PC-9 (cell line): ENCODE data around the gene LRRC19. TPM values are rescaled to one million over a fixed set of nuclear protein-coding genes. Genes with fewer than 3 reads are reported as not detected.

Experiments used
- BruUV-seq: library from RNA; stranded (reverse); fragments of 400-500 nt; replicated peaks from 2 replicates; lab custom pipeline; 2021; lab: Mats Ljungman, UMichigan
- CTCF ChIA-PET: fragments of 300-600 bp; sonication (Branson Sonifier 250); formaldehyde crosslinking; loops from one replicate; lab custom pipeline; 2022; ENCODE audit warnings: antibody characterized with exemption; lab: Charles Lee
- POLR2A ChIA-PET: fragments of 300-600 bp; sonication (Branson Sonifier 250); formaldehyde crosslinking; loops from one replicate; lab custom pipeline; 2022; ENCODE audit warnings: antibody characterized with exemption; ENCODE audit not compliant: unreplicated experiment; lab: Charles Lee
- DNase-seq, 2 experiments: peaks; one replicate each; pipeline versions ENCODE4 v3.0.0 to v3.0.0-alpha.2; 2015 to 2022; ENCODE audit warnings: mixed read lengths in 1 of 2
- H2AFZ ChIP-seq: fragments of 200-600 bp; sonication (generic); 2 replicates; pipeline ENCODE4 v1.8.1; 2017; ENCODE audit warnings: antibody characterized with exemption
- H3F3A ChIP-seq: fragments of 200-600 bp; sonication (generic); 2 replicates; pipeline ENCODE4 v1.8.1; 2017; ENCODE audit warnings: antibody characterized with exemption, mild to moderate bottlenecking, low read depth; ENCODE audit not compliant: insufficient read depth
- H3K27ac ChIP-seq: fragments of 200-600 bp; sonication (generic); 2 replicates; pipeline ENCODE4 v1.6.1; 2016; ENCODE audit warnings: mixed run types
- H3K27me3 ChIP-seq: fragments of 200-600 bp; sonication (generic); 2 replicates; pipeline ENCODE4 v1.6.1; 2016; ENCODE audit warnings: low read depth, mixed run types; ENCODE audit not compliant: insufficient read depth
- H3K36me3 ChIP-seq: fragments of 200-600 bp; sonication (generic); 2 replicates; pipeline ENCODE4 v1.6.1; 2016; ENCODE audit warnings: low read depth, mixed run types
- H3K4me1 ChIP-seq: fragments of 200-600 bp; sonication (generic); replicated peaks from 2 replicates; pipeline ENCODE4 v1.6.1; 2016; ENCODE audit warnings: mixed run types; ENCODE audit not compliant: insufficient read depth
- H3K4me2 ChIP-seq: fragments of 200-600 bp; sonication (generic); 2 replicates; pipeline ENCODE4 v1.6.1; 2017; ENCODE audit warnings: mixed run types
- H3K4me3 ChIP-seq: fragments of 200-600 bp; sonication (generic); 2 replicates; pipeline ENCODE4 v1.6.1; 2016; ENCODE audit warnings: mixed run types
- H3K79me2 ChIP-seq: fragments of 200-600 bp; sonication (generic); 2 replicates; pipeline ENCODE4 v1.6.1; 2017; ENCODE audit warnings: low read depth, mixed run types
- H3K9me2 ChIP-seq: fragments of 200-600 bp; sonication (generic); 2 replicates; pipeline ENCODE4 v1.8.1; 2017; ENCODE audit warnings: mild to moderate bottlenecking; ENCODE audit not compliant: insufficient read depth
- H3K9me3 ChIP-seq: fragments of 200-600 bp; sonication (generic); 2 replicates; pipeline ENCODE4 v1.8.1; 2016; ENCODE audit warnings: low read depth; ENCODE audit not compliant: insufficient read depth
- H4K20me1 ChIP-seq: fragments of 200-600 bp; sonication (generic); 2 replicates; pipeline ENCODE4 v1.8.1; 2017; ENCODE audit not compliant: insufficient read depth
- EZH2 ChIP-seq: fragments of 200-600 bp; sonication (generic); IDR thresholded peaks from 2 replicates; pipeline ENCODE4 v1.8.0; 2017; ENCODE audit warnings: antibody characterized with exemption, low read depth
- intact Hi-C: fragments of 100-400 bp; cut with micrococcal nuclease; formaldehyde crosslinking; loops from one replicate; pipeline ENCODE4 v1.10.0; 2022; ENCODE audit not compliant: unreplicated experiment
- total RNA-seq: library from RNA; stranded (reverse); gene quantifications from 2 replicates; pipeline ENCODE4 v1.2.3, GENCODE V29; 2021
- TF ChIP-seq, protein P1 (sequence below): fragments of 200-600 bp; sonication (generic); conservative IDR thresholded peaks from 2 replicates; pipeline ENCODE4 v1.6.1; 2017; ENCODE audit warnings: mixed run types, antibody characterized with exemption, mild to moderate bottlenecking, moderate library complexity

LRRC19 gene
- total RNA-seq, 1 experiment from 2014 or later = not detected

GRCh38 chr9:26947736-26948135, 57.7 kb downstream of the LRRC19 start:
- Histone ChIP-seq H3K79me2 (peaks cover 45% of the 10 kb centered on the region), H3K36me3 (no peaks in the 10 kb centered on the region), H3K9me2 (no peaks in the 10 kb centered on the region), H3K4me2 (peak overlapping the region; percentile 93), H2AFZ (peak overlapping the region; percentile 87), H3K27me3 (no peaks in the 10 kb centered on the region), H3K27ac (peak overlapping the region; percentile 74), H3F3A (no peaks in the 10 kb centered on the region; the same call in 1 of the 2 replicates), H3K4me3 (peak overlapping the region; percentile 91), H3K9me3 (no peaks in the 10 kb centered on the region), H3K4me1 (peaks cover 9% of the 10 kb centered on the region), H4K20me1 (no peaks in the 10 kb centered on the region)
- TSS peak; percentile 55 for BruUV-seq
- ChIA-PET CTCF (no interaction called here), POLR2A (interaction anchor here (0.6 kb wide), 1 partner anchor 8 kb away, joined by 7 read pairs; the partner anchor contains the start of gene IFT74)
- TF ChIP-seq, protein P1, sequence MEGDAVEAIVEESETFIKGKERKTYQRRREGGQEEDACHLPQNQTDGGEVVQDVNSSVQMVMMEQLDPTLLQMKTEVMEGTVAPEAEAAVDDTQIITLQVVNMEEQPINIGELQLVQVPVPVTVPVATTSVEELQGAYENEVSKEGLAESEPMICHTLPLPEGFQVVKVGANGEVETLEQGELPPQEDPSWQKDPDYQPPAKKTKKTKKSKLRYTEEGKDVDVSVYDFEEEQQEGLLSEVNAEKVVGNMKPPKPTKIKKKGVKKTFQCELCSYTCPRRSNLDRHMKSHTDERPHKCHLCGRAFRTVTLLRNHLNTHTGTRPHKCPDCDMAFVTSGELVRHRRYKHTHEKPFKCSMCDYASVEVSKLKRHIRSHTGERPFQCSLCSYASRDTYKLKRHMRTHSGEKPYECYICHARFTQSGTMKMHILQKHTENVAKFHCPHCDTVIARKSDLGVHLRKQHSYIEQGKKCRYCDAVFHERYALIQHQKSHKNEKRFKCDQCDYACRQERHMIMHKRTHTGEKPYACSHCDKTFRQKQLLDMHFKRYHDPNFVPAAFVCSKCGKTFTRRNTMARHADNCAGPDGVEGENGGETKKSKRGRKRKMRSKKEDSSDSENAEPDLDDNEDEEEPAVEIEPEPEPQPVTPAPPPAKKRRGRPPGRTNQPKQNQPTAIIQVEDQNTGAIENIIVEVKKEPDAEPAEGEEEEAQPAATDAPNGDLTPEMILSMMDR = no peak
- no peak for TF ChIP-seq EZH2
- intact Hi-C loops = loop anchor here (1.0 kb wide), 2 partner anchors 9 to 55 kb away; partner anchors contain the start of genes CAAP1 and IFT74
- no peak for DNase-seq

DNA sequence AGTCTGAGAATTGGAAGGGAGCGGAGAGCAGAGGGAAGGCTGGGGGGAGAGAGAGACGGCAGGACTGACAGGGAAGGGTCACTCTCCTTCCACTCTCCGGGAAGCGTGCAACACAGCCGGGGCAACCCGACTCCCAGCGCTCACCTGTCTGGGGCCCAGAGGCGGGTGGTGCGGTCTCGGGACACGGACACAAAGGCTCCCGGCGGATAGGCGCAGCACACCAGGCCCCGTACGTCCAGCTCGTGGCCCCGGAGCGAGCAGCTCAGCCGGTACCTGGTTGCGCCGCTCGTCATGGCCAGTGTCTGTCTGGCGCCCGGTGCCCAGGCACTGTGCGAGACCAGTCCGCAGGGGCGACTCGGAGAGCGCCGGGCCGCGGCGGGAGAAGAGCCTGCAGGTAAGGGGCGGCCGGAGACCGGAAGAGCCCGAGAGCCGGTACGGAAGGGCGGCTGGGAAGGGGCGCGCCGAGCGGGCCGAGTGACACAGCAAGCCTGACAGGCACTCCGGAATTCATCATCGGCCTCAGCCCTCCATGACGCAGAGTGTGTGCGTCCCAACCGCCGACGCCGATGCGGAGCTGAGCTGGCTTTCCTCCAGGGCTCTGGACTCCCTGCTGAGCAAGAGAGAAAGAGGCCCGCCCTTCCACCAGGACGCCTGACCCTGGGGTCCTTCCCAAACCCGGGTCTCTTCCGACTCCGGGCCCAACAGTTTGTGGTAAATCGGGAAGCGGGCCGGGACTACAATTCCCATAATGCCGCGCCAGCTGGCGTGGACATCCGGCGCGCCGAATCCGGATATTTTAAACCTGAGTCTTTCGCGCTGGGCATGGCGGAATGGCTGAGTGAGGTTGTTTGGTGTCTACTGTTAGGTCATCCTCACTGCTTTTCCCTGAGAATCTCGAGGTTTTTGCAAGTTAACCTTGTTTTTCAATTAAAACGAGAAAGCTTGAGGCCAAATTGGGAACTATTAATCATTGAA, 58.4 kb downstream of the LRRC19 start, which contains the start of gene PLAA:
TSS of gene PLAA (minus strand) at position 490 of the 975 bp plus-strand sequence. CDS start at position 293, 197 bp downstream.
- H4K20me1 ChIP-seq = no peaks in the 10 kb centered on the region
- H3K4me1 ChIP-seq = peaks cover 9% of the 10 kb centered on the region
- peaks cover 52% of the 10 kb centered on the region for H3K79me2 ChIP-seq
- no TSS peak for BruUV-seq
- DNase-seq = peak; percentile 75 to 79
- CTCF ChIA-PET = no interaction called here
- peak within 1 kb of the TSS; percentile 87 for H2AFZ ChIP-seq
- H3K36me3 ChIP-seq = no peaks in the 10 kb centered on the region
- H3K27me3 ChIP-seq = no peaks in the 10 kb centered on the region
- TF ChIP-seq, protein P1 = no peak
- TF ChIP-seq EZH2 = no peak
- POLR2A ChIA-PET = interaction anchor here (0.6 to 0.7 kb wide), 2 partner anchors 9 kb away, joined by 3 to 7 read pairs; partner anchors contain the start of gene IFT74
- H3K4me2 ChIP-seq = peak within 1 kb of the TSS; percentile 93
- H3K27ac ChIP-seq = peak within 1 kb of the TSS; percentile 74
- no peaks in the 10 kb centered on the region for H3K9me2 ChIP-seq
- no peaks in the 10 kb centered on the region; the same call in 1 of the 2 replicates for H3F3A ChIP-seq
- intact Hi-C loops = loop anchor here (1.0 kb wide), 2 partner anchors 9 to 55 kb away; partner anchors contain the start of genes CAAP1 and IFT74
- no peaks in the 10 kb centered on the region for H3K9me3 ChIP-seq
- H3K4me3 ChIP-seq = peak within 1 kb of the TSS; percentile 91

DNA sequence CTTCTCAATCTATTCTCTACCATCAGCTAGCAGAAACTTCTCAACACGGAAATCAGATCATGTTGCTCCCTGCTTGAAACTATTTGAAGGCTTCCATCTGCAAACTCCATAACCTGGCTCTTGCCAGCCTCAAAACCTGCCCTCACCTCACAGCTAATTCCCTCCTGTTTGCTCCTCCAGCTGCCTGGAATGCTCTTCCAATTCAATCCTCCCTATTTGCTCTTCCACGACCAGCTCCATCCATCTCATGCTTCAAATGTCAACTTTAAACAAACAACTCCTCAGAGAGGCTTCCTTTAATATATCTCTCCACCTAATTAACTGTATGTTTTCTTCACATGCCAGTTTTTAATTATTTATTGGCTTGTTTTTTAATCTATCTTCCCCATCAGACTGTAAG, 59.9 kb downstream of the LRRC19 start:
- no peaks in the 10 kb centered on the region for H3K9me3 ChIP-seq
- no peaks in the 10 kb centered on the region for H3K36me3 ChIP-seq
- peak overlapping the region; percentile 74; the same call in 1 of the 2 replicates for H3K27ac ChIP-seq
- DNase-seq = no peak
- ChIA-PET POLR2A (interaction anchor here (0.5 to 0.8 kb wide), 2 partner anchors 54 to 76 kb away, joined by 3 to 5 read pairs; no protein-coding TSS in a partner anchor), CTCF (no interaction called here)
- no peaks in the 10 kb centered on the region; the same call in 1 of the 2 replicates for H3F3A ChIP-seq
- TF ChIP-seq EZH2 = no peak
- TF ChIP-seq, protein P1 = no peak
- peaks cover 9% of the 10 kb centered on the region for H3K4me1 ChIP-seq
- H3K4me2 ChIP-seq = peak overlapping the region; percentile 93
- peak overlapping the region; percentile 91 for H3K4me3 ChIP-seq
- no TSS peak for BruUV-seq
- no peaks in the 10 kb centered on the region for H3K27me3 ChIP-seq
- H3K9me2 ChIP-seq = no peaks in the 10 kb centered on the region
- intact Hi-C loops = no loop called here
- no peak overlapping the region for H2AFZ ChIP-seq
- H3K79me2 ChIP-seq = peaks cover 67% of the 10 kb centered on the region
- no peaks in the 10 kb centered on the region for H4K20me1 ChIP-seq
